ENCODE data around the gene RMND5B. TPM values are rescaled to one million over a fixed set of nuclear protein-coding genes. Genes with fewer than 3 reads are reported as not detected.

The RMND5B gene
- total and polyA plus RNA-seq, 5 donors from 2014 or later = 22.0 to 39.9 (median 35.0) TPM

- Mint-ChIP-seq H3K27me3 (peaks cover 35% of the 10 kb centered on the region), H3K4me3 (no peak overlapping the region), H3K9me3 (no peaks in the 10 kb centered on the region), H3K36me3 (no peaks in the 10 kb centered on the region), H3K27ac (no peak overlapping the region), H3K4me1 (peaks cover 0 to 10% (median 2%) of the 10 kb centered on the region in 4 donors)
- DNase-seq (no peak), ATAC-seq (ENCODE audit: low read depth in 2 of 2) (no peak)
- H3K4me3 ChIP-seq (ENCODE audit: low read depth, low read length) = no peak overlapping the region
- no peaks in the 10 kb centered on the region for H3K27me3 ChIP-seq (ENCODE audit: control insufficient read depth, insufficient read depth, low read length)
- no peak overlapping the region for H3K27ac ChIP-seq (ENCODE audit: insufficient read depth, low read length, poor library complexity, severe bottlenecking)
- H3K36me3 ChIP-seq (ENCODE audit: control insufficient read depth, insufficient read depth, low read length) = no peaks in the 10 kb centered on the region
- no peaks in the 10 kb centered on the region for H3K9me3 ChIP-seq (ENCODE audit: control insufficient read depth in 2 of 2, low read length in 2 of 2)
- peaks cover 7% of the 10 kb centered on the region for H3K4me1 ChIP-seq (ENCODE audit: control insufficient read depth, insufficient read depth, low read length, poor library complexity, severe bottlenecking)
Observed at GRCh38 chr5:178162481-178162880, 31.7 kb downstream of the RMND5B start.

GRCh38 chr5:178163772-178164735, 33.2 kb downstream of the RMND5B start:
- Mint-ChIP-seq H3K4me1 (peaks cover 0 to 10% (median 2%) of the 10 kb centered on the region in 4 donors), H3K4me3 (peak overlapping the region in 2 of 4 donors; percentile 38 to 69), H3K27ac (peak overlapping the region in 1 of 3 donors; percentile 83), H3K27me3 (peaks cover 45% of the 10 kb centered on the region), H3K36me3 (no peaks in the 10 kb centered on the region), H3K9me3 (no peaks in the 10 kb centered on the region)
- H3K36me3 ChIP-seq (ENCODE audit: control insufficient read depth, insufficient read depth, low read length) = no peaks in the 10 kb centered on the region
- no peaks in the 10 kb centered on the region for H3K9me3 ChIP-seq (ENCODE audit: control insufficient read depth in 2 of 2, low read length in 2 of 2)
- no peak overlapping the region for H3K27ac ChIP-seq (ENCODE audit: insufficient read depth, low read length, poor library complexity, severe bottlenecking)
- DNase-seq = peak; percentile 81 to 89 (median 87)
- H3K4me1 ChIP-seq (ENCODE audit: control insufficient read depth, insufficient read depth, low read length, poor library complexity, severe bottlenecking) = peaks cover 7% of the 10 kb centered on the region
- H3K27me3 ChIP-seq (ENCODE audit: control insufficient read depth, insufficient read depth, low read length) = no peaks in the 10 kb centered on the region
- H3K4me3 ChIP-seq (ENCODE audit: low read depth, low read length) = no peak overlapping the region
- ATAC-seq (ENCODE audit: low read depth in 2 of 2) = peak; percentile 98 to 100

GRCh38 chr5:178165581-178165980, 34.8 kb downstream of the RMND5B start:
- Histone ChIP-seq H3K4me1 (ENCODE audit: control insufficient read depth, insufficient read depth, low read length, poor library complexity, severe bottlenecking) (peaks cover 7% of the 10 kb centered on the region), H3K4me3 (ENCODE audit: low read depth, low read length) (no peak overlapping the region), H3K27ac (ENCODE audit: insufficient read depth, low read length, poor library complexity, severe bottlenecking) (no peak overlapping the region), H3K36me3 (ENCODE audit: control insufficient read depth, insufficient read depth, low read length) (no peaks in the 10 kb centered on the region), H3K27me3 (ENCODE audit: control insufficient read depth, insufficient read depth, low read length) (no peaks in the 10 kb centered on the region), H3K9me3 (ENCODE audit: control insufficient read depth in 2 of 2, low read length in 2 of 2) (no peaks in the 10 kb centered on the region)
- no peak for DNase-seq
- H3K36me3 Mint-ChIP-seq = no peaks in the 10 kb centered on the region
- no peaks in the 10 kb centered on the region for H3K9me3 Mint-ChIP-seq
- H3K4me3 Mint-ChIP-seq = no peak overlapping the region
- peaks cover 0 to 10% (median 2%) of the 10 kb centered on the region in 4 donors for H3K4me1 Mint-ChIP-seq
- no peak for ATAC-seq (ENCODE audit: low read depth in 2 of 2)
- H3K27ac Mint-ChIP-seq = no peak overlapping the region
- H3K27me3 Mint-ChIP-seq = peaks cover 54% of the 10 kb centered on the region

GRCh38 chr5:178170455-178170854, 39.6 kb downstream of the RMND5B start:
- no peak for DNase-seq
- H3K27ac ChIP-seq (ENCODE audit: insufficient read depth, low read length, poor library complexity, severe bottlenecking) = no peak overlapping the region
- H3K36me3 ChIP-seq (ENCODE audit: control insufficient read depth, insufficient read depth, low read length) = no peaks in the 10 kb centered on the region
- Mint-ChIP-seq H3K4me3 (no peak overlapping the region), H3K27ac (no peak overlapping the region), H3K9me3 (no peaks in the 10 kb centered on the region), H3K36me3 (no peaks in the 10 kb centered on the region), H3K4me1 (no peaks in the 10 kb centered on the region), H3K27me3 (peaks cover 25% of the 10 kb centered on the region)
- H3K9me3 ChIP-seq (ENCODE audit: control insufficient read depth in 2 of 2, low read length in 2 of 2) = no peaks in the 10 kb centered on the region
- H3K4me1 ChIP-seq (ENCODE audit: control insufficient read depth, insufficient read depth, low read length, poor library complexity, severe bottlenecking) = no peaks in the 10 kb centered on the region
- no peak for ATAC-seq (ENCODE audit: low read depth in 2 of 2)
- H3K27me3 ChIP-seq (ENCODE audit: control insufficient read depth, insufficient read depth, low read length) = no peaks in the 10 kb centered on the region
- H3K4me3 ChIP-seq (ENCODE audit: low read depth, low read length) = no peak overlapping the region

GRCh38 chr5:178174456-178174855, 43.6 kb downstream of the RMND5B start:
- Mint-ChIP-seq H3K36me3 (no peaks in the 10 kb centered on the region), H3K4me1 (no peaks in the 10 kb centered on the region), H3K4me3 (no peak overlapping the region), H3K9me3 (peaks cover 0 to 4% (median 0%) of the 10 kb centered on the region in 7 donors), H3K27ac (no peak overlapping the region), H3K27me3 (peaks cover 5% of the 10 kb centered on the region)
- no peaks in the 10 kb centered on the region for H3K4me1 ChIP-seq (ENCODE audit: control insufficient read depth, insufficient read depth, low read length, poor library complexity, severe bottlenecking)
- ATAC-seq (ENCODE audit: low read depth in 2 of 2) = no peak
- H3K27ac ChIP-seq (ENCODE audit: insufficient read depth, low read length, poor library complexity, severe bottlenecking) = no peak overlapping the region
- no peaks in the 10 kb centered on the region for H3K36me3 ChIP-seq (ENCODE audit: control insufficient read depth, insufficient read depth, low read length)
- DNase-seq = no peak
- H3K27me3 ChIP-seq (ENCODE audit: control insufficient read depth, insufficient read depth, low read length) = no peaks in the 10 kb centered on the region
- no peaks in the 10 kb centered on the region for H3K9me3 ChIP-seq (ENCODE audit: control insufficient read depth in 2 of 2, low read length in 2 of 2)
- no peak overlapping the region for H3K4me3 ChIP-seq (ENCODE audit: low read depth, low read length)

- Mint-ChIP-seq H3K27me3 (no peaks in the 10 kb centered on the region), H3K4me3 (no peak overlapping the region), H3K27ac (peak overlapping the region in 1 of 3 donors; percentile 90), H3K36me3 (no peaks in the 10 kb centered on the region), H3K9me3 (peaks cover 0 to 4% (median 0%) of the 10 kb centered on the region in 7 donors), H3K4me1 (peaks cover 0 to under 1% (median 0%) of the 10 kb centered on the region in 4 donors)
- no peaks in the 10 kb centered on the region for H3K9me3 ChIP-seq (ENCODE audit: control insufficient read depth in 2 of 2, low read length in 2 of 2)
- H3K36me3 ChIP-seq (ENCODE audit: control insufficient read depth, insufficient read depth, low read length) = no peaks in the 10 kb centered on the region
- no peak overlapping the region for H3K27ac ChIP-seq (ENCODE audit: insufficient read depth, low read length, poor library complexity, severe bottlenecking)
- DNase-seq (no peak), ATAC-seq (ENCODE audit: low read depth in 2 of 2) (no peak)
- no peaks in the 10 kb centered on the region for H3K27me3 ChIP-seq (ENCODE audit: control insufficient read depth, insufficient read depth, low read length)
- H3K4me3 ChIP-seq (ENCODE audit: low read depth, low read length) = no peak overlapping the region
- no peaks in the 10 kb centered on the region for H3K4me1 ChIP-seq (ENCODE audit: control insufficient read depth, insufficient read depth, low read length, poor library complexity, severe bottlenecking)
Observed at GRCh38 chr5:178176791-178177190, 46.0 kb downstream of the RMND5B start.

- no peak overlapping the region for H3K4me3 ChIP-seq (ENCODE audit: low read depth, low read length)
- no peaks in the 10 kb centered on the region for H3K4me1 ChIP-seq (ENCODE audit: control insufficient read depth, insufficient read depth, low read length, poor library complexity, severe bottlenecking)
- peaks cover 0 to 7% (median 3%) of the 10 kb centered on the region in 4 donors for H3K4me1 Mint-ChIP-seq
- H3K27me3 ChIP-seq (ENCODE audit: control insufficient read depth, insufficient read depth, low read length) = no peaks in the 10 kb centered on the region
- H3K4me3 Mint-ChIP-seq = no peak overlapping the region
- ATAC-seq (ENCODE audit: low read depth in 2 of 2) = no peak
- DNase-seq = no peak
- no peak overlapping the region for H3K27ac ChIP-seq (ENCODE audit: insufficient read depth, low read length, poor library complexity, severe bottlenecking)
- peaks cover 0 to 4% (median 0%) of the 10 kb centered on the region in 7 donors for H3K9me3 Mint-ChIP-seq
- no peaks in the 10 kb centered on the region for H3K36me3 Mint-ChIP-seq
- no peaks in the 10 kb centered on the region for H3K36me3 ChIP-seq (ENCODE audit: control insufficient read depth, insufficient read depth, low read length)
- H3K27me3 Mint-ChIP-seq = no peaks in the 10 kb centered on the region
- no peak overlapping the region for H3K27ac Mint-ChIP-seq
- H3K9me3 ChIP-seq (ENCODE audit: control insufficient read depth in 2 of 2, low read length in 2 of 2) = no peaks in the 10 kb centered on the region
Observed at GRCh38 chr5:178177569-178177968, 46.8 kb downstream of the RMND5B start.
